Measurements from ENCODE around the gene PDZD2.
"Not testable (repeated sequence)": the region's sequence is repeated elsewhere in the genome, so short reads cannot be mapped to it uniquely, and the experiment has no call there.

Gene PDZD2

GRCh38 chr5:31692561-31693221 lies 53.8 kb downstream of the PDZD2 start:
- DNase-seq = no peak

- no peak for DNase-seq
These were observed 59.7 kb downstream of the PDZD2 start for GRCh38 chr5:31698673-31699072.

GRCh38 chr5:31701642-31702299 lies 62.8 kb downstream of the PDZD2 start:
- no peak for DNase-seq

GRCh38 chr5:31702712-31703111 lies 63.8 kb downstream of the PDZD2 start:
- no peak for DNase-seq

- no peak for DNase-seq
These were observed 64.8 kb downstream of the PDZD2 start for GRCh38 chr5:31703757-31704156.

DNA sequence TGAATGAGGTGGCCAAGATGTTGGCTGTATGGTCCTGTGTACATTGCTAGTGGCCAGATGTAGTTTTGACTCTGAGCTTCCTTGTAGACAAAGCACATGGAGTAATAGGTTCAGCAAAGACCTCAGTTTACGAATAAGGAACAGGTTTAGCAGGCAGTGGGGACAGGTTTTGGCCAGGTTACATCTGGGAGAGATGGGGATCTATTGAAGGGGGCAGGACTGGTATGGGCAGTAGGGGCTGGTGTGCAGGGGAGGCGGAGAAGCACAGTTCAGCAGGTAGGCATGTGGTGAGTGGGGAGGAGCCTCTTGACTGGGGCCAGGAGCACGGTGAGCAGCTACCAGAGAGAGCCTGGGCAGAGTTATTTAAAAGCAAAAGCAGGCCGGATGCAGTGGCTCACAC lies 67.3 kb downstream of the PDZD2 start:
- DNase-seq = no peak

- DNase-seq = peak; percentile 20
These were observed 68.4 kb downstream of the PDZD2 start for GRCh38 chr5:31707329-31707728.

DNA sequence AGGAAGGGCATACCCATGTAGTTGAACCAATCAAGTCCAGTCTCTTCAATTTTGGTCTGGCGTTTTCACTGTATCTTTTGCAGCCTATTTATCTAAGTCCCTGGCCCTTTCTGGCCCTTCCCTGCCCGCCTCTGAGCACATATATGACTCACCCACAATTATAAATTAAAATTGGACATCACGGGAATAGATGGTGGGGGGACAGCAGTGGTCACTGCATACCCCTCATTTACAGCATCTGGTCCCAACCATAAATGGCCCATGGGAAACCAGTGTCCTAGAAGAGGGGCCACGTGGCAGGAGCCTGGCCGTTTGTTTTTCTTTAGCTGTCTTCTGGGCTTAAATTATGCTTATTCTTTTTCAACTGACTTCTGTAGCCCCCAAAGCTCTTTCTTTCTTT lies 69.2 kb downstream of the PDZD2 start:
- no peak for DNase-seq

DNA sequence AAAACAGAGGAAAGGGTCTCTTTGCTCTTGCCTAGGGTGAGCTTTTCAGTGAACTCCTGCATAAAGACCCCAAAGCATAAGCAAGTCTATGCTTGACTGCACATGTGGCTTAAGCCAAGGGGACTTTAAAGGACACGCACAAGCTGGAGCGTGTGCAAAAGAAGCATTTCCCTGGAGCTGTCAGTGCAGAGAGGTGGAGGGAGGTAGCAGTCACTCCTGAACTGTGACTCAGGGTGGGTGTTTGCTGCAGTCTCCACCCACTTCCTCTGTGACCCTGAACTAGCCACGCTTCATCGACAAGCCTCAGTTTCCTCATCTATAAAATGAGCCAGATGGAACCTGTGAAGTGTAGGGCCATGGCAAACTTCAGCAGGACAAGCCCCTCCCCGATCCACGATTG lies 72.4 kb downstream of the PDZD2 start:
- DNase-seq = no peak

DNA sequence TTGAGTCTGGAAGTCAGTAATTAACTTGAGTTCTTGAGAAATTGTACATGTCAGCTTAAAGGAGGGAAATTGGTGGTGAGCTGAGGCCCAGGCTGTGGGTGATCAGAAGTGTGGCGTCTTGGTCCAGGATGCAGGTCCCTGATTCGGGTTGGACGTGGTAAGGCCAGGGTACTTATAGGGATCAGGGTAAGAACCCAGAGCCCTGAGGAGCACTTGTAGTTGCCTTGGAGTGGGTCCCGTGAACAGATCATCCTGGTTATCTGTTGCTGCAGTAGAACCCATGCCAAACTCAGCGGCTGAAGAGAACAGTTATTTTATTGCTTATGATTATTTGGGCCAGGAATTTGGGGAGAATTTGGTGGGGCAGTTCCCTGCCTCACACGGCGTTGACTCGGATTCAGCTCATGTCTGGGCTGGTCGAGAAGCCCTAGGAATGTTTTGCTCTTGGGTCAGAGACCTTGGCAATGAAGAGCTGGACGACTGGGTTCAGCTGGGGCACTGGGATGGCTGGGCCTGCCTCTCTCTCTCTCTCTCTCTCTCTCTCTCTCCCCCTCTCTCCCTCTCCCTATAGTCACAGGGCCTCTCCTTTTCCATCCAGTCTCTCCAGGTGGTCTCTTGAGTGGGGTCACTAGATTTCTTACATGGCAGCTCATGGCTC lies 73.1 kb downstream of the PDZD2 start:
- no peak for DNase-seq

DNA sequence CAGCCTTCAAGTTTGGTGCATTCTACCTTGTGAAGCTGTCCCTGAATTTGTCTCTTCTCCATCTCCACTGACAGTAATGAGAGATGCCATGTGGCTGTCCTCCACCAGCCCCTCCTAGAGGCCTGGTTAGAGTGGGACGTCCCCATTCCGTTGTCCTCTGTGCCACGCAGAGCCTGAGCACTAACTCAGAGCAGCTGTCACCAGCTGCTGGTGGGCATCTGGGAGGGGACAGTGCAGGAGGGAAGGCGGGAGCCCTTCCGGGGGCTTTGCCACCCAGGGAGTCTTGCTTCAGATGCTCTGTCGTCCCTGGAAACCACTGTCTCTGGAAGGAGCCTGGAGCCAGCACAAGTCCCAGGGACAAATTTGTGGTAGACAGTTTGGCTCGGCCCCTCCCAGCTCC lies 78.6 kb downstream of the PDZD2 start:
- no peak for DNase-seq

DNA sequence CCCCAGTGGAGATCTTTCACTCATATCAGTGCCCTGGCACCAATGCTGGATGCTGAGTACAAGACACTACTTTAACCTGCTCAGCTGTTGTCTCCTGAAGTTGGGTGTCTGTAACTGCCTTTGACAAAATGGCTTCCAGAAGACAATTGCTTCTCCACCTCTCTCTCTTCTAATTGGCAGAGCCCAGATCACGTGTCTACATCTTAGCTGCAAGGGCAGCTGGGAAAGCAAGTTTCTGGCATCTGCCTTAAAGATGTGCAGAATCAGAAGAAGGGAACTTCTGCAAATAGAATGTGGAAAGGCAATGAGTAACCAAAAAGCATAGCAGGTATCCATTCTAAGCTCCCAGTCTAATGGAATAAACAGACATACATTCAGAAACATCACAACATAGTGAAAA lies 81.1 kb downstream of the PDZD2 start:
- DNase-seq = no peak

- DNase-seq = no peak
These were observed 81.9 kb downstream of the PDZD2 start for GRCh38 chr5:31720811-31721345.

GRCh38 chr5:31722111-31722510 lies 83.2 kb downstream of the PDZD2 start:
- DNase-seq = no peak

- no peak for DNase-seq
These were observed 87.1 kb downstream of the PDZD2 start for GRCh38 chr5:31725996-31726395.

DNA sequence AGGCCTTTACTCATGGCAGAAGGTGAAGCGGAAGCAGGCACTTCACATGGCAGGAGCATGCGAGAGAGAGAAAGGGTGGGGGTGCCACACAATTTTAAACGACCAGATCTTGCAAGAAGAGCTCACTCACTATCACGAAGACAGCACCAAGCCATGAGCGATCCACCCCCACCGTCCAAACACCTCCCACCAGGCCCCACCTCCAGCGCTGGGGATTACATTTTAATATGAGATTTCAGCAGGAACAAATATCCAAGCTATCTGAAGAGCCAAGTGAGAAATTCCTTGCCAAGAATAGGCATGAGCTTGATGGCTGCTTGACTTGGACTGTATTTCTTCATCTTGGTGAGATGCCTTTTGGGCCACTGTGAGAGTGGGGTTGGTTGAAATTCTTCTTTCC lies 88.0 kb downstream of the PDZD2 start:
- DNase-seq = no peak

DNA sequence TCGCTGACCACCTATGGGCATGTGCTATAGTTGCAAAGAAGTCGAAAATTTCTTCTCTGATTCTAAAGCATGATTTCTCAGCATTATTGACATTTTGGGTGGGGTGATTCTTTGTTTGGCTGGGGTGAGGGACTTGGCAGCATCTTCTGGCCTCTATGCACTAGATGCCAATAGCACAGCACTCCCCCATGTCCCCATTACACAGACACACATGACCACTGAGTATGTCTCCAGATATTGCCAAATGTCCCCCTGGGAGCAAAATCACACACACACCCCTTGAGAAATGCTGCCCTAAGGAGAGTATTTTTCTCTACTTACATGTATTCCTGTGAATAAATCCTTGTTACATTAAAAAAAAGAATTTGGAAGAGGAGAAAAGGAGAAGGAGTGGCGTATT lies 89.1 kb downstream of the PDZD2 start:
- DNase-seq = no peak

DNA sequence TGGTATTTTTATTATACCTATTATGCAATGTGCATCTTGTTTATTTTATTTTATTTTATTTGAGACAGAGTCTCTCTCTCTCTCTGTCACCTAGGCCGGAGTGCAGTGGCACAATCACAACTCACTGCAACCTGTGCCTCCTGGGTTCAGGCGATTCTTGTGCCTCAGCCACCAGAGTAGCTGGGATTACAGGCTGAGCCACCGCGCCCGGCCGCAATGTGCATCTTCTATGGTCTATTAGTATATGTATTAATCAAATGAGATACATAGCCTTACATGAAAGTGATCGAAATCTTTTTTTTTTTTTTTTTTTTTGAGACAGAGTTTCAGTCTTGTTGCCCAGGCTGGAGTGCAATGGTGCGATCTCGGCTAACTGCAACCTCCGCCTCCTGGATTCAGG lies 89.9 kb downstream of the PDZD2 start:
- not testable (repeated sequence) for DNase-seq

DNA sequence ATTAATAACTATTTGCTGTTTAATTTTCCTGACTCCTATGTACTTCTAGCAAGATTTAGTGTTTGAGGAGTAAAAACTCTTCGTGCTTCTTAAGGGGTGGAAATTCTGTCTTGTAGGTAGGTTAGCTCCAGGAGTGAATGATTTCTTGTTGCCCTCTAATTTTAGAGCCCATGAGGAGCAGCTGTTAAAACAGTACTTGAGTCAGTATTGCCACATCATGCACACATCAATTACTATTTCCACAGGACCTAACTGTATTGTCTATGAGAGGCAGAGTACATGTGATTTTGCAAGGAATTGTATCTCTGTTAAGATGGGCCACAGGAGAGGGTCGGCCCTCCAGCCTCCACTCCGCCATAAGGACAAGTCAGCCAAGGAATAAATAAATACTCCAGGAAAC lies 91.2 kb downstream of the PDZD2 start:
- DNase-seq = no peak

DNA sequence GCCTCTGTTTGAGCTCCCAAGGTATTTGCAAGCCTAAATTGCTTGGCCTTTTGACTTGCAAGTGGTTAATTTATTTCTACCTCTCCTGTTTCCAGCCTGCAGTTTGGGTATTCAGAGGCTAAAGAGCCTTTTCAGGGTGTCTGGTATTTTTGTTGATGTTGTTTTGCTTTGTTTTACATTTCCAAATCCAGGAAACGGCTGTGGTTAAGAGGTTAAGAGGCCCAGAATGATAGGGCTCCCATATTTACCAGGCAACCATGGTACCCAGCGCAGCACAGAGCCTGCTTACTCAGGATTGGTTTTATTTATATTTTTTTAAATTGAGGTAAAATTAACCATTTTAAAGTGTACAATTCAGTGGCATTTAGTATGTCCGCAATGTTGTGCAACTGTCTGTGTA lies 92.1 kb downstream of the PDZD2 start:
- no peak for DNase-seq

- DNase-seq = no peak
These were observed 92.9 kb downstream of the PDZD2 start for GRCh38 chr5:31731710-31732301.

- DNase-seq = not testable (repeated sequence)
These were observed 93.9 kb downstream of the PDZD2 start for GRCh38 chr5:31732821-31733220.

DNA sequence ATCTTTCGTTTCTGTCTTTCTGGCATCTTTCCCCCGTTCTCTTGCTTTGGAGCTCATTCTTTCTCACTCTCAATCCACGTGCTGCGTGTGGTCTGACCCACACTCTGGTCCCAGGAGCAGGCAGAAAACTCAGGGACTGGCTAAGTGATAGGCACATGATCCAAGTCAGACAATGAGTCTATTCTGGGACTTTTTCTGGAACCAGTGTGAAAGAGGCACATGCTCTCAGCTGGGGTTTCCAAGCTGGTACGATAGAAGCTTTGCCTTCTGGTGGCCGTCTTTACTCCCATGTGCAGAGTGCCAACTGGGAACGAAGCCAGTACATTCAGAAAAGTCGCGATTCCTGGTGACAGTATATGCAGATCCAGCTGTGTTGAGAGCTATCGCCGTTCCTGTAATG lies 94.4 kb downstream of the PDZD2 start:
- no peak for DNase-seq

DNA sequence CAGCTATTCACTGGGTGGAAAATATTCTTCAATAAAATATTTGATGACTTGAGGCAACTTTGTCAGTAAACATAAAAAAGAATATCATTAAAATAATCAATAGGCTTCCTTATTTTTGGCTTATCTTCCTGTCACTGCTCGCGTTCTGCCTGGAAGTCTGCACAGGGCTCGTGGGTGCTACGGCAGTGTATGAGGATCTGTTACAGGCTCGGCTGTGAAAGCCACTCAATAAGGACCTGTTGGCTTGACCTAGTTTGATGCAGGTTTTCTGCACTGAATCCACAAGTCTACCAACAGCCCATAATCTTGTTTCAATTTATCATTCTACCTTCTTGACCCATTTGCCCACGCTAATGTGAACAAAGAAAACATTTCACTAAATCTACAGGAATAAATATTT lies 97.2 kb downstream of the PDZD2 start:
- no peak for DNase-seq

Measured in NCI-H226 (cell line).